HG03354 (cell line): ENCODE data around the gene DGKQ.

Experiments
- ATAC-seq: cut with Tn5 transposase; IDR thresholded peaks from one replicate; pipeline ENCODE4 v1.9.1; 2021; ENCODE audit warnings: mild to moderate bottlenecking; ENCODE audit not compliant: unreplicated experiment, poor library complexity, severe bottlenecking

DGKQ gene

DNA sequence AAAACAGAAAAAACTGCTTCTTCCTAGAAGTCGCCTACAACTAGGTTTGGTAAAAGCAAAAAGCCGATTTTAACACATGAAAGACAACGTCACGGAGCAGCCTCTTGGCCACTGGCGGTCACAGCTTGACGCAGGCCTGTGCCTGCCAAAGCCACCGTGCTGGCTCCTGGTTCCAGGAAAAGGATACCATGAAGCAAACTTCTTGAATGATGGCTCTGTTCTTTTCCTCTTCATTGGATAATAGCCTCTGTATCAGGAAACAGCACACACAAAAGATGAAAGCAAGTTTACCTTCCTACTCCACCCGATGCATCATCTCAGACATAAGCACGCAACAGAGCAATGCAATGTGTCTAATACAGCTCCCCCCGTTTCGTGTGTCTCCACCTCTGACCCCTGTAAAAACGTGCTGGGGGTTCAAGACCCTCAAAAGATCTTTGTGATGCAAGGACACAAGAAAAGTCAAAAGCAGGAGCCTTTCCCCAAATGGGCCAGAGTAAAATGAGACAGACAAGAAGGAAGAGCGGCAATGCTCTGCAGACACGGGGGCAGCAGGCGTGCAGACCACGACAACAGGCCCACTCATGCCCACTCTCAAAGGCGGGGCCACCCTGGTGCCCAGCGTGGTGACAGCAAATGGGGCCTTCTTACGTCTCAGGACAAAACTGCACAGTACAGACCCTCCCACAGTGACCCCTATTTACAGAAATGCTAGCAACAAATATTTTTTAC, 60.7 kb downstream of the DGKQ start:
- ATAC-seq, result no peak

- ATAC-seq, result no peak
These were observed 61.4 kb downstream of the DGKQ start for GRCh38 chr4:911871-912490.

DNA sequence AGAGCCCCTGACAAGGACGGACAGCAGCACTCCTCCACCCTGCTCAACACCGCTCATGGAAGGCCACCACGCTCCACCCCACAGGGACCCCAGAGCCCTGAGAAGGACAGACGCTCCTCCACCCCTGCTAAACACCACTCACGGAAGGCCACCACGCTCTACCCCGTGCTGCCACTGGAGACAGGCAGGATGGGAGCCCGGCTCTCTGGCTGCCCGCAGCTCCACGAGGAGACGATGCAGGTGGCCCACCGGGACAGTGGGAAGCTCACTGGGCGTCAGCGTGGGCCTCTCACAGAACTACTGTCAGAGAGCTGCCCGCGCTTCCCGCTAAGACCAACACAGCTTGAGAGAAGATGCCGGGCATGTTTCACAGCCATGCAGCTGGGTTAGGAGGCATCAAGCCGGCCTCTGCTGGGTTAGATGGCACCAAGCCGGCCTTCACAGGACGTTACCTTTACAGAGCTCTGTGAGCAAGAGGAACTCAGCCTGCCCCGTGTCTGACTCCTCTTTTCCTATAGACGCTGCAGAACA, 62.1 kb downstream of the DGKQ start:
- ATAC-seq, result no peak

DNA sequence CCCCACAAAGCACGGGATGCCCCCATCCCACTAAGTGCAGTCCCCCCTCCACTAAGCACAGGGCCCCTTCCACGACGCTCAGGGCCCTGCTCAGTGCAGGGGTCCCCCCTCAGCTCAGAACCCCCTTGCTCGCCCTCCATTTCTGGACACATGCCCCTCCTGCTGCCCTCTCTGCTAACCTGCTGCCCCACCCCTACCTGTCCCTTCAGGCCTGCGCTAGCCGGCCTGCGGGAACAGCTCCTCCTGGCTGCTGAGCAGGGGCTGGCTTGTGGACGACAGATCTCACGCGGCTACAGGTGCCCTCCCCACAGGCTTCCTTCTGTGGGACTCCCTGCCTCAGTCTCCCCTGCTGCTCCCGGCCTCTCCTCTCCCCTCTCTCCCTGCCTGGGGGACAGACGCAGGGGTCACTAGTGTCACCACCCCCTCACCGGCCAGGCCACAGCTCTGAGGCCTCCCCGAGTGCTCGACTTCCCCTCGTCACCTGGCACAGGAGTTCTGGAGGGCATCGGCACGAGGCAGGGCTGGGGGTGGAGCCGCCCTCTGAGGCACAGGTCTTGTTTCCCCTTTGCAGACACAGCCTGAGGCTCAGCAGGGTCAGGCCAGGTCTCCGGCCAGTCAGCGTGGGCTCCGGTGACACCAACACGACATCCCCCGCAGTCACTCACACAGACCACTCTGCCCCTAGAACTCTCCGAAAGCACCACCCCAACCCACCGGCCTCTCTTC, 62.8 kb downstream of the DGKQ start:
- ATAC-seq, result no peak

- no peak for ATAC-seq
These were observed 63.5 kb downstream of the DGKQ start for GRCh38 chr4:909821-910220.

GRCh38 chr4:909131-909571, 64.2 kb downstream of the DGKQ start:
- ATAC-seq, result no peak
